HEK293 (cell line): ENCODE data around the gene HNRNPA0.

Source experiments
- CTCF ChIA-PET: fragments of 350-600 bp; formaldehyde crosslinking; extraction: SDS; loops from one replicate; lab custom pipeline; 2021; ENCODE audit warnings: antibody characterized with exemption; lab: Yijun Ruan, JAX
- POLR2A ChIA-PET: fragments of 300-600 bp; formaldehyde crosslinking; extraction: SDS; loops from one replicate; lab custom pipeline; 2020; ENCODE audit warnings: antibody characterized with exemption, inconsistent platforms; lab: Yijun Ruan, JAX
- H3K27ac ChIP-seq: fragments of 200-500 bp; sonication (Bioruptor generic); 2 replicates; pipeline ENCODE4 v1.5.1; 2014; ENCODE audit warnings: low read depth, low read length, control low read depth, inconsistent platforms; ENCODE audit errors: extremely low read depth
- H3K36me3 ChIP-seq, 2 experiments: fragments of 200-500 bp in 1 of 2; sonication (Bioruptor generic) in 1 of 2; 1 replicate in 1 of 2; 2 replicates in 1 of 2; pipeline ENCODE4 v1.5.1; 2014 to 2017; ENCODE audit warnings: inconsistent platforms in 2 of 2, low read length in 2 of 2; ENCODE audit not compliant: control insufficient read depth in 2 of 2, insufficient read depth in 1 of 2
- H3K4me1 ChIP-seq: fragments of 200-500 bp; sonication (Bioruptor generic); 2 replicates; pipeline ENCODE4 v1.5.1; 2014; ENCODE audit warnings: mild to moderate bottlenecking, low read length, inconsistent platforms; ENCODE audit not compliant: control insufficient read depth, insufficient read depth
- H3K4me3 ChIP-seq: 2 replicates; pipeline ENCODE4 v1.5.1; 2011; ENCODE audit warnings: low read depth, mild to moderate bottlenecking, control low read depth, low read length, moderate library complexity
- H3K9me3 ChIP-seq: fragments of 200-500 bp; sonication (Bioruptor generic); 2 replicates; pipeline ENCODE4 v1.5.1; 2014; ENCODE audit warnings: low read depth, low read length, inconsistent platforms; ENCODE audit not compliant: control insufficient read depth, insufficient read depth
- GLI2 ChIP-seq: fragments of 450-650 bp; formaldehyde crosslinking; IDR thresholded peaks from 2 replicates; pipeline ENCODE4; 2017; ENCODE audit warnings: missing biosample characterization, missing genetic modification characterization, low read depth, borderline replicate concordance
- MYNN ChIP-seq: fragments of 450-650 bp; formaldehyde crosslinking; IDR thresholded peaks from 2 replicates; pipeline ENCODE4 v1.5.1; 2016; ENCODE audit warnings: missing biosample characterization, missing genetic modification characterization, borderline replicate concordance
- OSR2 ChIP-seq: fragments of 450-650 bp; formaldehyde crosslinking; IDR thresholded peaks from 2 replicates; pipeline ENCODE4 v1.5.1; 2016; ENCODE audit warnings: missing biosample characterization, missing genetic modification characterization
- SCRT1 ChIP-seq: fragments of 450-650 bp; formaldehyde crosslinking; IDR thresholded peaks from 2 replicates; pipeline ENCODE4 v1.5.1; 2016; ENCODE audit warnings: missing biosample characterization, missing genetic modification characterization, borderline replicate concordance
- ZBTB20 ChIP-seq: fragments of 450-650 bp; formaldehyde crosslinking; IDR thresholded peaks from 2 replicates; pipeline ENCODE4 v1.5.1; 2016; ENCODE audit warnings: missing biosample characterization, missing genetic modification characterization
- ZNF146 ChIP-seq: fragments of 450-650 bp; formaldehyde crosslinking; IDR thresholded peaks from 2 replicates; pipeline ENCODE4 v1.5.1; 2016; ENCODE audit warnings: missing biosample characterization, missing genetic modification characterization
- ZNF302 ChIP-seq: fragments of 450-650 bp; formaldehyde crosslinking; IDR thresholded peaks from 2 replicates; pipeline ENCODE4 v1.5.1; 2016; ENCODE audit warnings: missing biosample characterization, missing genetic modification characterization, low read depth
- ZNF366 ChIP-seq: fragments of 450-650 bp; formaldehyde crosslinking; conservative IDR thresholded peaks from 2 replicates; pipeline ENCODE4 v1.5.1; 2016; ENCODE audit warnings: missing biosample characterization, missing genetic modification characterization
- ZNF544 ChIP-seq: fragments of 450-650 bp; formaldehyde crosslinking; IDR thresholded peaks from 2 replicates; pipeline ENCODE4 v1.5.0; 2017; ENCODE audit warnings: missing biosample characterization, missing genetic modification characterization
- ZNF558 ChIP-seq: fragments of 450-650 bp; formaldehyde crosslinking; IDR thresholded peaks from 2 replicates; pipeline ENCODE4 v1.5.1; 2016; ENCODE audit warnings: missing biosample characterization, missing genetic modification characterization
- ZNF585B ChIP-seq: fragments of 450-650 bp; formaldehyde crosslinking; IDR thresholded peaks from 2 replicates; pipeline ENCODE4 v1.5.1; 2016; ENCODE audit warnings: missing biosample characterization, missing genetic modification characterization
- ZNF596 ChIP-seq: fragments of 450-650 bp; IDR thresholded peaks from 2 replicates; pipeline ENCODE4 v1.5.0; 2018; ENCODE audit warnings: missing biosample characterization, mild to moderate bottlenecking, missing genetic modification characterization, moderate library complexity
- ZNF704 ChIP-seq: fragments of 450-650 bp; formaldehyde crosslinking; IDR thresholded peaks from 2 replicates; pipeline ENCODE4 v1.5.1; 2016; ENCODE audit warnings: missing biosample characterization, missing genetic modification characterization
- ZNF837 ChIP-seq: fragments of 450-650 bp; formaldehyde crosslinking; IDR thresholded peaks from 2 replicates; pipeline ENCODE4 v1.5.1; 2016; ENCODE audit warnings: missing biosample characterization, missing genetic modification characterization
- ZNF843 ChIP-seq: fragments of 450-650 bp; formaldehyde crosslinking; IDR thresholded peaks from 2 replicates; pipeline ENCODE4 v1.5.1; 2016; ENCODE audit warnings: missing biosample characterization, missing genetic modification characterization
- TF ChIP-seq, protein P1 (sequence below): fragments of 450-650 bp; formaldehyde crosslinking; conservative IDR thresholded peaks from 2 replicates; pipeline ENCODE4 v1.5.1; 2016; ENCODE audit warnings: low read depth, missing biosample characterization, missing genetic modification characterization
- TF ChIP-seq, protein P2 (sequence below): fragments of 450-650 bp; formaldehyde crosslinking; IDR thresholded peaks from 2 replicates; pipeline ENCODE4 v1.5.1; 2016; ENCODE audit warnings: missing biosample characterization, missing genetic modification characterization, borderline replicate concordance

The HNRNPA0 gene

DNA sequence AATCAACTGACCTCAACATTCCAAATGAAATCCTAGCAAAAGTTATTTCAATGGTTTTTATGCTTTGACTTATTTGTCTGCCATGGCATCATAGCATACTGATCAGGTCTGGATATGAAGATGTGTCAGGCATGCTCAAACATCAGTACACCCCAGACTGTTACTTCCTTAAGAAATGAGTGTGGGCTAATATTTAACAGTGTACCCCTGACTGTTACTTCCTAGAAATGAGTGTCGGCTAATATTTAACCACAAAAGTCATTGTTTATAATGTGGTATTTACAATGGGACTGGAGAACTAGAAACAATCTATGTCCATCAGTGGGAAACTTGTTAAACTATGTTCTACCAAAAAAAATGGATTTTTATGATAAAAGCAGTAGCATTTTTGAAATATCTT is 38.1 kb upstream of the HNRNPA0 start:
- Histone ChIP-seq H3K27ac (no peak overlapping the region), H3K4me1 (peaks cover 13% of the 10 kb centered on the region), H3K9me3 (no peaks in the 10 kb centered on the region), H3K36me3 (no peaks in the 10 kb centered on the region; a peak in 1 of 3 replicates), H3K4me3 (no peak overlapping the region)
- CTCF ChIA-PET = interaction anchor here (0.7 kb wide), 1 partner anchor 83 kb away, joined by 3 read pairs; no protein-coding TSS in a partner anchor
- POLR2A ChIA-PET = no interaction called here
- no peak for TF ChIP-seq ZNF585B
- no peak for TF ChIP-seq ZNF596 (tag by site-specific recombination)
- TF ChIP-seq MYNN (tag by site-specific recombination) = no peak
- TF ChIP-seq, protein P1, sequence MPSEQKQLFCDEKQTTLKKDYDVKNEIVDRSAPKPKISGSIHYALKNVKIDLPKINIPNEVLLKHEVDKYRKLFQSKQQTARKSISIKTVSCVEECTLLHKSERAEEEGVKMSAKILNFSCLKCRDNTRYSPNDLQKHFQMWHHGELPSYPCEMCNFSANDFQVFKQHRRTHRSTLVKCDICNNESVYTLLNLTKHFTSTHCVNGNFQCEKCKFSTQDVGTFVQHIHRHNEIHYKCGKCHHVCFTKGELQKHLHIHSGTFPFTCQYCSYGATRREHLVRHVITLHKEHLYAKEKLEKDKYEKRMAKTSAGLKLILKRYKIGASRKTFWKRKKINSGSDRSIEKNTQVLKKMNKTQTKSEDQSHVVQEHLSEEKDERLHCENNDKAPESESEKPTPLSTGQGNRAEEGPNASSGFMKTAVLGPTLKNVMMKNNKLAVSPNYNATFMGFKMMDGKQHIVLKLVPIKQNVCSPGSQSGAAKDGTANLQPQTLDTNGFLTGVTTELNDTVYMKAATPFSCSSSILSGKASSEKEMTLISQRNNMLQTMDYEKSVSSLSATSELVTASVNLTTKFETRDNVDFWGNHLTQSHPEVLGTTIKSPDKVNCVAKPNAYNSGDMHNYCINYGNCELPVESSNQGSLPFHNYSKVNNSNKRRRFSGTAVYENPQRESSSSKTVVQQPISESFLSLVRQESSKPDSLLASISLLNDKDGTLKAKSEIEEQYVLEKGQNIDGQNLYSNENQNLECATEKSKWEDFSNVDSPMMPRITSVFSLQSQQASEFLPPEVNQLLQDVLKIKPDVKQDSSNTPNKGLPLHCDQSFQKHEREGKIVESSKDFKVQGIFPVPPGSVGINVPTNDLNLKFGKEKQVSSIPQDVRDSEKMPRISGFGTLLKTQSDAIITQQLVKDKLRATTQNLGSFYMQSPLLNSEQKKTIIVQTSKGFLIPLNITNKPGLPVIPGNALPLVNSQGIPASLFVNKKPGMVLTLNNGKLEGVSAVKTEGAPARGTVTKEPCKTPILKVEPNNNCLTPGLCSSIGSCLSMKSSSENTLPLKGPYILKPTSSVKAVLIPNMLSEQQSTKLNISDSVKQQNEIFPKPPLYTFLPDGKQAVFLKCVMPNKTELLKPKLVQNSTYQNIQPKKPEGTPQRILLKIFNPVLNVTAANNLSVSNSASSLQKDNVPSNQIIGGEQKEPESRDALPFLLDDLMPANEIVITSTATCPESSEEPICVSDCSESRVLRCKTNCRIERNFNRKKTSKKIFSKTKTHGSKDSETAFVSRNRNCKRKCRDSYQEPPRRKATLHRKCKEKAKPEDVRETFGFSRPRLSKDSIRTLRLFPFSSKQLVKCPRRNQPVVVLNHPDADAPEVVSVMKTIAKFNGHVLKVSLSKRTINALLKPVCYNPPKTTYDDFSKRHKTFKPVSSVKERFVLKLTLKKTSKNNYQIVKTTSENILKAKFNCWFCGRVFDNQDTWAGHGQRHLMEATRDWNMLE (tag by site-specific recombination) = no peak
- TF ChIP-seq ZNF837 = no peak
- no peak for TF ChIP-seq ZNF558
- TF ChIP-seq, protein P2, sequence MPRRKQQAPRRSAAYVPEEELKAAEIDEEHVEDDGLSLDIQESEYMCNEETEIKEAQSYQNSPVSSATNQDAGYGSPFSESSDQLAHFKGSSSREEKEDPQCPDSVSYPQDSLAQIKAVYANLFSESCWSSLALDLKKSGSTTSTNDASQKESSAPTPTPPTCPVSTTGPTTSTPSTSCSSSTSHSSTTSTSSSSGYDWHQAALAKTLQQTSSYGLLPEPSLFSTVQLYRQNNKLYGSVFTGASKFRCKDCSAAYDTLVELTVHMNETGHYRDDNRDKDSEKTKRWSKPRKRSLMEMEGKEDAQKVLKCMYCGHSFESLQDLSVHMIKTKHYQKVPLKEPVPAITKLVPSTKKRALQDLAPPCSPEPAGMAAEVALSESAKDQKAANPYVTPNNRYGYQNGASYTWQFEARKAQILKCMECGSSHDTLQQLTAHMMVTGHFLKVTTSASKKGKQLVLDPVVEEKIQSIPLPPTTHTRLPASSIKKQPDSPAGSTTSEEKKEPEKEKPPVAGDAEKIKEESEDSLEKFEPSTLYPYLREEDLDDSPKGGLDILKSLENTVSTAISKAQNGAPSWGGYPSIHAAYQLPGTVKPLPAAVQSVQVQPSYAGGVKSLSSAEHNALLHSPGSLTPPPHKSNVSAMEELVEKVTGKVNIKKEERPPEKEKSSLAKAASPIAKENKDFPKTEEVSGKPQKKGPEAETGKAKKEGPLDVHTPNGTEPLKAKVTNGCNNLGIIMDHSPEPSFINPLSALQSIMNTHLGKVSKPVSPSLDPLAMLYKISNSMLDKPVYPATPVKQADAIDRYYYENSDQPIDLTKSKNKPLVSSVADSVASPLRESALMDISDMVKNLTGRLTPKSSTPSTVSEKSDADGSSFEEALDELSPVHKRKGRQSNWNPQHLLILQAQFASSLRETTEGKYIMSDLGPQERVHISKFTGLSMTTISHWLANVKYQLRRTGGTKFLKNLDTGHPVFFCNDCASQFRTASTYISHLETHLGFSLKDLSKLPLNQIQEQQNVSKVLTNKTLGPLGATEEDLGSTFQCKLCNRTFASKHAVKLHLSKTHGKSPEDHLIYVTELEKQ (tag by site-specific recombination) = no peak

GRCh38 chr5:137791799-137792198 is 37.6 kb upstream of the HNRNPA0 start:
- CTCF ChIA-PET = no interaction called here

DNA sequence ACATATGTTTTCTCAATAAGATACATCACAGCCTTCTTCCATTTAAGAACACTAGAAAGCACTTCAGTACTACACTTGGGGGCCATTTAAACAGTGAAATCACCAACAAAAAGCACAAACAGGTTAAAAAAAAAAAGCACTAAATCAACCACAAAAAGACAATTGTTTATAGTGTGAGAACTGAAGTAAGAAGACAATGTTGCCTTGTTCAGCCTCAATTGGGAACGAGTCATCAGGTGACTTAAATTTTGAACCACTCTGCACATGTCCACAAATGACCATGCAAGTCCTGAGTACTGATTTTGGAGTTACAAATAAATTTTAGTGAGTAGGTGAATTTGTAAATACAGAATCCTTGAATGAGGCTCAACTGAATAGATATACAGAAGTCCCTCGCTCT is 37.2 kb upstream of the HNRNPA0 start:
- POLR2A ChIA-PET = no interaction called here
- TF ChIP-seq ZNF558 (no peak), SCRT1 (no peak), OSR2 (tag by site-specific recombination) (no peak), ZNF843 (tag by site-specific recombination) (no peak), ZNF544 (tag by site-specific recombination) (no peak), ZNF302 (no peak), ZNF704 (no peak), ZBTB20 (tag by site-specific recombination) (no peak)
- TF ChIP-seq, protein P1 (tag by site-specific recombination) = no peak

More at GRCh38 chr5:137791799-137792198, 37.6 kb upstream of the HNRNPA0 start:
- TF ChIP-seq ZNF366 (tag by site-specific recombination) = no peak
- TF ChIP-seq ZNF146 (tag by site-specific recombination) = no peak
- TF ChIP-seq GLI2 (tag by site-specific recombination) = no peak
- H3K27ac ChIP-seq = no peak overlapping the region
- POLR2A ChIA-PET = no interaction called here
- H3K4me3 ChIP-seq = no peak overlapping the region
- H3K4me1 ChIP-seq = peaks cover 13% of the 10 kb centered on the region
- H3K9me3 ChIP-seq = no peaks in the 10 kb centered on the region
- no peaks in the 10 kb centered on the region; a peak in 1 of 3 replicates for H3K36me3 ChIP-seq

More for the DNA sequence above, 37.2 kb upstream of the HNRNPA0 start:
- CTCF ChIA-PET = interaction anchor here (0.7 kb wide), 1 partner anchor 28 kb away, joined by 3 read pairs; no protein-coding TSS in a partner anchor
- Histone ChIP-seq H3K4me3 (no peak overlapping the region), H3K4me1 (peaks cover 10% of the 10 kb centered on the region), H3K27ac (no peak overlapping the region), H3K36me3 (no peaks in the 10 kb centered on the region; a peak in 1 of 3 replicates), H3K9me3 (no peaks in the 10 kb centered on the region)
